Keratinocyte (primary cell): ENCODE data around the gene MS4A7.

Experiments used
- CTCF ChIP-seq, 3 experiments: IDR thresholded peaks in 1 of 3; conservative IDR thresholded peaks in 1 of 3; optimal IDR thresholded peaks in 1 of 3; 2 replicates in 2 of 3; 3 replicates in 1 of 3; pipeline versions ENCODE3 to v1.5.1; 2011; ENCODE audit warnings: low read length in 3 of 3, mild to moderate bottlenecking in 3 of 3, moderate library complexity in 2 of 3, control low read depth in 1 of 3, inconsistent platforms in 1 of 3; ENCODE audit not compliant: insufficient read depth in 2 of 3; ENCODE audit errors: extremely low read depth in 1 of 3
- EZH2 ChIP-seq: IDR thresholded peaks from one replicate; pipeline ENCODE4 v1.6.1; 2012; ENCODE audit warnings: inconsistent platforms, mild to moderate bottlenecking, low read length, moderate library complexity

GRCh38 chr11:60336767-60337391, 41.5 kb upstream of the MS4A7 start:
- no peak for TF ChIP-seq CTCF (optimal IDR thresholded peaks at IDR 0.05 in 1 of 3, IDR thresholded peaks at IDR 0.05 in 1 of 3, conservative IDR thresholded peaks at IDR 0.05 in 1 of 3; ENCODE audit: extremely low read depth in 1 of 3, insufficient read depth in 2 of 3, low read length in 3 of 3)
- no peak for TF ChIP-seq EZH2
